ENCODE results near the gene LIPJ.

Gene LIPJ

GRCh38 chr10:88544140-88544870 lies 42.3 kb upstream of the LIPJ start:
- Histone ChIP-seq H3K9me3 (ENCODE audit: severe bottlenecking) (no peaks in the 10 kb centered on the region), H3K27me3 (ENCODE audit: insufficient read depth, low read depth, severe bottlenecking) (no peaks in the 10 kb centered on the region), H3K27ac (no peak overlapping the region), H3K4me3 (ENCODE audit: low read depth, low read length) (no peak overlapping the region), H3K36me3 (no peaks in the 10 kb centered on the region)
- TF ChIP-seq CTCF (IDR thresholded peaks at IDR 0.05; ENCODE audit: low read depth, low read length), result no peak
- DNase-seq, result no peak

- H3K9me3 ChIP-seq (ENCODE audit: severe bottlenecking), result no peaks in the 10 kb centered on the region
- no peak for DNase-seq
- no peak for TF ChIP-seq CTCF (IDR thresholded peaks at IDR 0.05; ENCODE audit: low read depth, low read length)
- no peak overlapping the region for H3K4me3 ChIP-seq (ENCODE audit: low read depth, low read length)
- no peaks in the 10 kb centered on the region for H3K36me3 ChIP-seq
- H3K27me3 ChIP-seq (ENCODE audit: insufficient read depth, low read depth, severe bottlenecking), result no peaks in the 10 kb centered on the region
- H3K27ac ChIP-seq, result no peak overlapping the region
These were observed 41.2 kb upstream of the LIPJ start for GRCh38 chr10:88545359-88545758.

GRCh38 chr10:88546497-88546896 lies 40.1 kb upstream of the LIPJ start:
- DNase-seq, result no peak
- Histone ChIP-seq H3K27ac (no peak overlapping the region), H3K9me3 (ENCODE audit: severe bottlenecking) (no peaks in the 10 kb centered on the region), H3K27me3 (ENCODE audit: insufficient read depth, low read depth, severe bottlenecking) (no peaks in the 10 kb centered on the region), H3K36me3 (no peaks in the 10 kb centered on the region), H3K4me3 (ENCODE audit: low read depth, low read length) (no peak overlapping the region)
- no peak for TF ChIP-seq CTCF (IDR thresholded peaks at IDR 0.05; ENCODE audit: low read depth, low read length)

- TF ChIP-seq CTCF (IDR thresholded peaks at IDR 0.05; ENCODE audit: low read depth, low read length), result no peak
- Histone ChIP-seq H3K27ac (no peak overlapping the region), H3K36me3 (no peaks in the 10 kb centered on the region), H3K27me3 (ENCODE audit: insufficient read depth, low read depth, severe bottlenecking) (no peaks in the 10 kb centered on the region), H3K9me3 (ENCODE audit: severe bottlenecking) (no peaks in the 10 kb centered on the region), H3K4me3 (ENCODE audit: low read depth, low read length) (no peak overlapping the region)
- no peak for DNase-seq
These were observed 35.3 kb upstream of the LIPJ start for GRCh38 chr10:88551246-88551645.

- TF ChIP-seq CTCF (IDR thresholded peaks at IDR 0.05; ENCODE audit: low read depth, low read length), result peak; percentile 73
- Histone ChIP-seq H3K27ac (no peak overlapping the region), H3K4me3 (ENCODE audit: low read depth, low read length) (no peak overlapping the region), H3K27me3 (ENCODE audit: insufficient read depth, low read depth, severe bottlenecking) (no peaks in the 10 kb centered on the region), H3K36me3 (no peaks in the 10 kb centered on the region), H3K9me3 (ENCODE audit: severe bottlenecking) (no peaks in the 10 kb centered on the region)
- peak; percentile 34 for DNase-seq
These were observed 33.3 kb upstream of the LIPJ start for GRCh38 chr10:88553116-88553752.

All from WERI-Rb-1 (cell line).